Kidney (tissue), 14 donors: ENCODE results near the gene ANP32A. TPM values are rescaled to one million over a fixed set of nuclear protein-coding genes. Genes with fewer than 3 reads are reported as not detected.

ENCODE experiments used
- DNase-seq, 5 donors: peaks; one replicate each; pipeline ENCODE4 v3.0.0-alpha.2; 2013 to 2020
- FAIRE-seq: peaks from 2 replicates; lab custom pipeline; 2012; peaks lifted over from hg19 to GRCh38; lab: Jason Lieb, UNC
- H3K27ac ChIP-seq, 2 donors: one replicate each; pipeline ENCODE4 v1.7.0; 2013; ENCODE audit warnings: low read depth in 2 of 2, low read length in 2 of 2, inconsistent platforms in 1 of 2
- H3K27me3 ChIP-seq: one replicate; pipeline ENCODE4 v1.7.1; 2013; ENCODE audit warnings: low read length, inconsistent platforms; ENCODE audit not compliant: control insufficient read depth, insufficient read depth
- H3K36me3 ChIP-seq, 3 donors: one replicate each; pipeline versions ENCODE4 v1.7.0 to v1.7.1; 2013; ENCODE audit warnings: low read length in 3 of 3, control low read depth in 1 of 3, inconsistent platforms in 1 of 3; ENCODE audit not compliant: insufficient read depth in 3 of 3, control insufficient read depth in 2 of 3
- H3K4me1 ChIP-seq, 3 donors: one replicate each; pipeline versions ENCODE4 v1.7.0 to v1.7.1; 2013; ENCODE audit warnings: low read length in 3 of 3, inconsistent platforms in 1 of 3, low read depth in 1 of 3; ENCODE audit not compliant: control insufficient read depth in 2 of 3, insufficient read depth in 2 of 3
- H3K4me3 ChIP-seq, 3 donors: one replicate each; pipeline versions ENCODE4 v1.7.0 to v1.8.1; 2013; ENCODE audit warnings: low read length in 3 of 3, control low read depth in 1 of 3, inconsistent platforms in 1 of 3
- H3K9ac ChIP-seq, 3 donors: one replicate each; pipeline versions ENCODE4 v1.7.0 to v1.7.1; 2013; ENCODE audit warnings: low read length in 3 of 3, control low read depth in 1 of 3, inconsistent platforms in 1 of 3
- H3K9me3 ChIP-seq, 3 donors: one replicate each; pipeline versions ENCODE4 v1.7.0 to v1.7.1; 2013; ENCODE audit warnings: low read length in 3 of 3, control low read depth in 1 of 3, inconsistent platforms in 1 of 3; ENCODE audit not compliant: control insufficient read depth in 2 of 3, insufficient read depth in 1 of 3
- CTCF ChIP-seq: IDR thresholded peaks from 3 replicates; pipeline ENCODE4 v1.5.1; 2012; ENCODE audit warnings: mild to moderate bottlenecking, moderate library complexity, borderline replicate concordance; ENCODE audit not compliant: insufficient read depth; ENCODE audit errors: extremely low read depth
- intact Hi-C: fragments of 100-400 bp; cut with DNase I; formaldehyde crosslinking; loops from one replicate; pipeline ENCODE4 v1.11.1; 2022
- polyA plus RNA-seq: library from polyadenylated mRNA; stranded (reverse); fragments of 350-450 nt; fragmentation: Illumina TruSeq; extraction: RNeasy Lipid Tissue Mini Kit (QIAGEN cat#74804); gene quantifications from one replicate; pipeline ENCODE4 v1.2.3, GENCODE V29; 2014; ENCODE audit warnings: low read depth, low replicate concordance; ENCODE audit not compliant: insufficient read depth
- total RNA-seq: library from RNA; stranded (reverse); fragmentation: NEBNext Ultra II Directional; extraction: Animal tissue kit (Norgen Biotek cat#: 25700); gene quantifications from one replicate; pipeline ENCODE4 v1.2.1, GENCODE V29; 2021
- donor health status: control.
- donor health status: control.
- donor health status: control.
- donor health status: control.
- donor health status: control.
- donor health status: DM: yes; HTN: yes; CAD: no.
- donor health status: Normal renal cell carcinoma (clear cell type).

ANP32A gene
- total and polyA plus RNA-seq, 2 donors from 2014 or later, result 113 to 148 TPM

GRCh38 chr15:68785541-68785940 is 35.2 kb downstream of the ANP32A start:
- no peak overlapping the region for H3K27ac ChIP-seq
- H3K9me3 ChIP-seq, result no peaks in the 10 kb centered on the region
- no peak for FAIRE-seq
- no peak overlapping the region for H3K9ac ChIP-seq
- peak in 1 of 5 donors; percentile 18 for DNase-seq
- H3K4me1 ChIP-seq, result peaks cover 0 to 20% (median 19%) of the 10 kb centered on the region in 3 donors
- H3K27me3 ChIP-seq, result no peaks in the 10 kb centered on the region
- peaks cover 4 to 31% (median 8%) of the 10 kb centered on the region in 3 donors for H3K36me3 ChIP-seq
- no peak for TF ChIP-seq CTCF
- H3K4me3 ChIP-seq, result no peak overlapping the region
- intact Hi-C loops, result no loop called here

GRCh38 chr15:68784206-68784605 is 36.5 kb downstream of the ANP32A start:
- Histone ChIP-seq H3K4me3 (no peak overlapping the region), H3K27ac (no peak overlapping the region), H3K9me3 (no peaks in the 10 kb centered on the region), H3K27me3 (no peaks in the 10 kb centered on the region), H3K9ac (no peak overlapping the region), H3K36me3 (peaks cover 4 to 42% (median 15%) of the 10 kb centered on the region in 3 donors), H3K4me1 (peaks cover 0 to 9% (median 6%) of the 10 kb centered on the region in 3 donors)
- DNase-seq, result no peak
- intact Hi-C loops, result no loop called here
- FAIRE-seq, result no peak
- TF ChIP-seq CTCF, result no peak

GRCh38 chr15:68783226-68784058 is 37.3 kb downstream of the ANP32A start:
- no peaks in the 10 kb centered on the region for H3K27me3 ChIP-seq
- no peak overlapping the region for H3K27ac ChIP-seq
- peaks cover 0 to 6% (median 0%) of the 10 kb centered on the region in 3 donors for H3K4me1 ChIP-seq
- no peak overlapping the region for H3K9ac ChIP-seq
- H3K9me3 ChIP-seq, result no peaks in the 10 kb centered on the region
- no peak overlapping the region for H3K4me3 ChIP-seq
- no peak for FAIRE-seq
- intact Hi-C loops, result no loop called here
- TF ChIP-seq CTCF, result peak; percentile 38
- H3K36me3 ChIP-seq, result peaks cover 4 to 42% (median 15%) of the 10 kb centered on the region in 3 donors
- no peak for DNase-seq
